ENCODE measurements around the gene TRAPPC14.

TRAPPC14 gene

GRCh38 chr7:100157069-100157333 lies 1.5 kb downstream of the TRAPPC14 start:
- TF ChIP-seq CTCF (IDR thresholded peaks at IDR 0.05), result no peak

- TF ChIP-seq CTCF (IDR thresholded peaks at IDR 0.05), result no peak
Measured at GRCh38 chr7:100156331-100157068, 2.0 kb downstream of the TRAPPC14 start.

- no peak for TF ChIP-seq CTCF (IDR thresholded peaks at IDR 0.05)
Measured at GRCh38 chr7:100155553-100156317, 2.8 kb downstream of the TRAPPC14 start.

GRCh38 chr7:100154651-100155491 lies 3.7 kb downstream of the TRAPPC14 start:
- TF ChIP-seq CTCF (IDR thresholded peaks at IDR 0.05), result no peak

- no peak for TF ChIP-seq CTCF (IDR thresholded peaks at IDR 0.05)
Measured at GRCh38 chr7:100153708-100154535, 4.6 kb downstream of the TRAPPC14 start.

- no peak for TF ChIP-seq CTCF (IDR thresholded peaks at IDR 0.05)
Measured at GRCh38 chr7:100152937-100153666, 5.4 kb downstream of the TRAPPC14 start.

All from LNCAP (cell line).